GM12878 (cell line): ENCODE data around the gene TAMALIN. TPM values are rescaled to one million over a fixed set of nuclear protein-coding genes. Genes with fewer than 3 reads are reported as not detected.

Experiments
- BCL11A ChIP-seq: IDR thresholded peaks from 2 replicates; pipeline ENCODE4 v1.6.1; 2011; ENCODE audit warnings: low read depth, low read length
- BMI1 ChIP-seq: fragments of 450-650 bp; IDR thresholded peaks from 2 replicates; pipeline ENCODE4 v1.6.1; 2016; ENCODE audit warnings: mild to moderate bottlenecking, moderate library complexity, borderline replicate concordance
- CEBPB ChIP-seq, 2 experiments: fragments of 150-350 bp in 1 of 2; IDR thresholded peaks; 2 replicates each; pipeline ENCODE4 v1.6.1; 2012 to 2014; ENCODE audit warnings: low read depth in 2 of 2, low read length in 2 of 2, borderline replicate concordance in 1 of 2, inconsistent platforms in 1 of 2
- FOXM1 ChIP-seq: IDR thresholded peaks from 2 replicates; pipeline ENCODE4 v1.6.1; 2012; ENCODE audit warnings: low read depth, mild to moderate bottlenecking, inconsistent platforms, low read length, moderate library complexity
- IRF4 ChIP-seq: IDR thresholded peaks from 2 replicates; pipeline ENCODE4 v1.6.1; 2011; ENCODE audit warnings: low read depth, low read length
- JUNB ChIP-seq: IDR thresholded peaks from 2 replicates; pipeline ENCODE4 v1.6.1; 2016; ENCODE audit warnings: antibody characterized with exemption, mild to moderate bottlenecking
- MEF2A ChIP-seq: IDR thresholded peaks from 2 replicates; pipeline ENCODE4 v1.6.1; 2011; ENCODE audit warnings: low read depth, mild to moderate bottlenecking, low read length, moderate library complexity; ENCODE audit not compliant: insufficient read depth
- RUNX3 ChIP-seq: IDR thresholded peaks from 2 replicates; pipeline ENCODE4 v1.6.1; 2012; ENCODE audit warnings: low read length, inconsistent platforms
- SMARCA5 ChIP-seq: fragments of 450-650 bp; IDR thresholded peaks from 2 replicates; pipeline ENCODE4 v1.6.1; 2017; ENCODE audit warnings: mild to moderate bottlenecking
- SP1 ChIP-seq: IDR thresholded peaks from one replicate; pipeline ENCODE4 v1.6.1; 2011; ENCODE audit warnings: low read depth, low read length
- YBX1 ChIP-seq: fragments of 450-650 bp; IDR thresholded peaks from 2 replicates; pipeline ENCODE4 v1.6.1; 2016; ENCODE audit warnings: antibody characterized with exemption
- YY1 ChIP-seq: IDR thresholded peaks from 2 replicates; pipeline ENCODE4 v1.6.1; 2011; ENCODE audit warnings: low read depth, mild to moderate bottlenecking, low read length
- polyA plus RNA-seq, 11 experiments: library from polyadenylated mRNA; depleted of rRNA in 4 of 11; unstranded in 6 of 11; stranded (reverse) in 5 of 11; fragments of >200 nt; fragmentation: Nextera tagmentation in 4 of 11; fragmentation: Illumina TruSeq in 1 of 11; extraction: Ambion mirVana in 4 of 11; extraction: Trizol in 1 of 11; gene quantifications; 1 replicate in 1 of 11; 2 replicates in 10 of 11; pipeline versions ENCODE4 v1.2.1 to v1.2.3, GENCODE V29; 2011 to 2016; ENCODE audit warnings: inconsistent platforms in 2 of 11, missing spikeins in 2 of 11, low read depth in 1 of 11
- total RNA-seq, 4 experiments: library from RNA; depleted of rRNA in 3 of 4; stranded (reverse); fragments of >200 nt in 3 of 4; fragmentation: Illumina TruSeq in 1 of 4; extraction: Trizol in 1 of 4; gene quantifications; 2 replicates each; pipeline versions ENCODE4 v1.2.1 to v1.2.3, GENCODE V29; 2013 to 2021
- TF ChIP-seq, protein P1 (sequence below): fragments of 450-650 bp; IDR thresholded peaks from 2 replicates; pipeline ENCODE4 v1.6.1; 2016; ENCODE audit warnings: mild to moderate bottlenecking
- TF ChIP-seq, protein P2 (sequence below): IDR thresholded peaks from 2 replicates; pipeline ENCODE4 v1.6.1; 2012; ENCODE audit warnings: low read length, inconsistent platforms
- TF ChIP-seq, protein P3 (sequence below): fragments of 450-650 bp; IDR thresholded peaks from 2 replicates; pipeline ENCODE4 v1.6.1; 2014; ENCODE audit warnings: mild to moderate bottlenecking
- TF ChIP-seq, protein P4 (sequence below), 3 experiments: IDR thresholded peaks in 2 of 3; conservative IDR thresholded peaks in 1 of 3; 2 replicates each; pipeline ENCODE4 v1.5.1; 2011; ENCODE audit warnings: low read depth in 3 of 3, low read length in 3 of 3, mild to moderate bottlenecking in 3 of 3, control low read depth in 2 of 3, moderate library complexity in 2 of 3, inconsistent platforms in 1 of 3, mixed read lengths in 1 of 3; ENCODE audit not compliant: control insufficient read depth in 2 of 3, insufficient read depth in 1 of 3; ENCODE audit errors: extremely low read depth in 1 of 3
- TF ChIP-seq, protein P5 (sequence below): fragments of 450-650 bp; IDR thresholded peaks from 2 replicates; pipeline ENCODE4 v1.6.1; 2016; ENCODE audit warnings: mild to moderate bottlenecking
- TF ChIP-seq, protein P6 (sequence below): fragments of 450-650 bp; IDR thresholded peaks from 2 replicates; pipeline ENCODE4 v1.6.1; 2017; ENCODE audit warnings: mild to moderate bottlenecking, moderate library complexity

Gene TAMALIN
- total and polyA plus RNA-seq, 10 of the 15 experiments (the other 5 are each of a cell fraction or from before 2014, with no cell fraction given) = 0.09 to 0.58 (median 0.19) TPM; not detected in 4

DNA sequence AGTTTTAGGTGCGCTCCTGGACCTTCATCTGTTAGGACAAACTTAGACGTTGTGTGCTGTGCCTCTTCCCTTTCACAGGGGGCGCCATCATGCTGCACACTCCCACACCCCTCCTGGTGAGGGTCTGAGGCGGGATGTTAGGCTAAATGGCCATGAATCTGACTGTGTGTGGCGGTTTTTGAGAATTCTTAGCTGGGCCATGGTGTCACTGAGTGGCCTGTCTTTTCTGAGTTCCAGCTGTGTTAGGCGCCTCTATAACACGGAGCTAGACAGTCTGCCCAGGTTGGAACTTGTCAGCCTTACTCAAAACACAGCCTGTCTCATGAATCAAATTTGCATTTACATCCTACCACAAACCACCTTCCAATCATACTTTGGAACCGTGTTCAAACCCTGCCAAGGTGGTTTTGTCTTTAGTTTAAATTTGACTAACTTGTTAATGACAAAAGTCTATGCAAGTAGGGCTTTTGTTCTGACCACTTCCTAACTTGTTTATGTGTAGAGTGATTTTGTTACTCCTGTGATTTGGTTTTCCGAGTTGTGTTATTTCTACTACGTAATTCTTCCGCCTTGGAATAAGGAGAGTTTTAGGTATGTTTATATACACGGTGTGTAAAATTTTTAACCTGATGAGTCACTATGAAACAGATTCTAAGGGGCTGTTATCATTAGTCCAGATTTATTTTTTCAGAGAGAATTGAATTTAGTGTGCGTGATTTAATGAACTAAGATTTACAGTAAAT lies 35.7 kb upstream of the TAMALIN start (continued):
- TF ChIP-seq, protein P1, sequence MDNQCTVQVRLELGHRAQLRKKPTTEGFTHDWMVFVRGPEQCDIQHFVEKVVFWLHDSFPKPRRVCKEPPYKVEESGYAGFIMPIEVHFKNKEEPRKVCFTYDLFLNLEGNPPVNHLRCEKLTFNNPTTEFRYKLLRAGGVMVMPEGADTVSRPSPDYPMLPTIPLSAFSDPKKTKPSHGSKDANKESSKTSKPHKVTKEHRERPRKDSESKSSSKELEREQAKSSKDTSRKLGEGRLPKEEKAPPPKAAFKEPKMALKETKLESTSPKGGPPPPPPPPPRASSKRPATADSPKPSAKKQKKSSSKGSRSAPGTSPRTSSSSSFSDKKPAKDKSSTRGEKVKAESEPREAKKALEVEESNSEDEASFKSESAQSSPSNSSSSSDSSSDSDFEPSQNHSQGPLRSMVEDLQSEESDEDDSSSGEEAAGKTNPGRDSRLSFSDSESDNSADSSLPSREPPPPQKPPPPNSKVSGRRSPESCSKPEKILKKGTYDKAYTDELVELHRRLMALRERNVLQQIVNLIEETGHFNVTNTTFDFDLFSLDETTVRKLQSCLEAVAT = peak; percentile 27; the same call in 1 of the 2 replicates
- TF ChIP-seq IRF4 (peak; percentile 83; the same call in 1 of the 2 replicates), YBX1 (no peak), SMARCA5 (peak; percentile 59; the same call in 1 of the 2 replicates), BMI1 (0 out of 2 replicates have a peak, but pooled peaks have one; percentile 36), SP1 (peak; percentile 60), MEF2A (0 out of 2 replicates have a peak, but pooled peaks have one; percentile 26), BCL11A (peak; percentile 93), FOXM1 (peak; percentile 57; the same call in 1 of the 2 replicates), RUNX3 (peak; percentile 99), JUNB (peak; percentile 92), CEBPB (IDR thresholded peaks at IDR 0.05; ENCODE audit: borderline replicate concordance in 1 of 2, low read depth in 2 of 2, low read length in 2 of 2) (peak in 1 of 2 experiments; percentile 29; a peak in 1 of 4 replicates), YY1 (0 out of 2 replicates have a peak, but pooled peaks have one; percentile 12)
- TF ChIP-seq, protein P2, sequence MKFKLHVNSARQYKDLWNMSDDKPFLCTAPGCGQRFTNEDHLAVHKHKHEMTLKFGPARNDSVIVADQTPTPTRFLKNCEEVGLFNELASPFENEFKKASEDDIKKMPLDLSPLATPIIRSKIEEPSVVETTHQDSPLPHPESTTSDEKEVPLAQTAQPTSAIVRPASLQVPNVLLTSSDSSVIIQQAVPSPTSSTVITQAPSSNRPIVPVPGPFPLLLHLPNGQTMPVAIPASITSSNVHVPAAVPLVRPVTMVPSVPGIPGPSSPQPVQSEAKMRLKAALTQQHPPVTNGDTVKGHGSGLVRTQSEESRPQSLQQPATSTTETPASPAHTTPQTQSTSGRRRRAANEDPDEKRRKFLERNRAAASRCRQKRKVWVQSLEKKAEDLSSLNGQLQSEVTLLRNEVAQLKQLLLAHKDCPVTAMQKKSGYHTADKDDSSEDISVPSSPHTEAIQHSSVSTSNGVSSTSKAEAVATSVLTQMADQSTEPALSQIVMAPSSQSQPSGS = peak; percentile 93
- TF ChIP-seq, protein P3, sequence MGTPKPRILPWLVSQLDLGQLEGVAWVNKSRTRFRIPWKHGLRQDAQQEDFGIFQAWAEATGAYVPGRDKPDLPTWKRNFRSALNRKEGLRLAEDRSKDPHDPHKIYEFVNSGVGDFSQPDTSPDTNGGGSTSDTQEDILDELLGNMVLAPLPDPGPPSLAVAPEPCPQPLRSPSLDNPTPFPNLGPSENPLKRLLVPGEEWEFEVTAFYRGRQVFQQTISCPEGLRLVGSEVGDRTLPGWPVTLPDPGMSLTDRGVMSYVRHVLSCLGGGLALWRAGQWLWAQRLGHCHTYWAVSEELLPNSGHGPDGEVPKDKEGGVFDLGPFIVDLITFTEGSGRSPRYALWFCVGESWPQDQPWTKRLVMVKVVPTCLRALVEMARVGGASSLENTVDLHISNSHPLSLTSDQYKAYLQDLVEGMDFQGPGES = no peak
- TF ChIP-seq, protein P4, sequence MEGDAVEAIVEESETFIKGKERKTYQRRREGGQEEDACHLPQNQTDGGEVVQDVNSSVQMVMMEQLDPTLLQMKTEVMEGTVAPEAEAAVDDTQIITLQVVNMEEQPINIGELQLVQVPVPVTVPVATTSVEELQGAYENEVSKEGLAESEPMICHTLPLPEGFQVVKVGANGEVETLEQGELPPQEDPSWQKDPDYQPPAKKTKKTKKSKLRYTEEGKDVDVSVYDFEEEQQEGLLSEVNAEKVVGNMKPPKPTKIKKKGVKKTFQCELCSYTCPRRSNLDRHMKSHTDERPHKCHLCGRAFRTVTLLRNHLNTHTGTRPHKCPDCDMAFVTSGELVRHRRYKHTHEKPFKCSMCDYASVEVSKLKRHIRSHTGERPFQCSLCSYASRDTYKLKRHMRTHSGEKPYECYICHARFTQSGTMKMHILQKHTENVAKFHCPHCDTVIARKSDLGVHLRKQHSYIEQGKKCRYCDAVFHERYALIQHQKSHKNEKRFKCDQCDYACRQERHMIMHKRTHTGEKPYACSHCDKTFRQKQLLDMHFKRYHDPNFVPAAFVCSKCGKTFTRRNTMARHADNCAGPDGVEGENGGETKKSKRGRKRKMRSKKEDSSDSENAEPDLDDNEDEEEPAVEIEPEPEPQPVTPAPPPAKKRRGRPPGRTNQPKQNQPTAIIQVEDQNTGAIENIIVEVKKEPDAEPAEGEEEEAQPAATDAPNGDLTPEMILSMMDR (IDR thresholded peaks at IDR 0.05 in 2 of 3, conservative IDR thresholded peaks at IDR 0.05 in 1 of 3; ENCODE audit: control insufficient read depth in 2 of 3, extremely low read depth in 1 of 3, insufficient read depth in 1 of 3, low read depth in 3 of 3, low read length in 3 of 3) = peak; percentile 47 to 64 (median 60)
- TF ChIP-seq, protein P5, sequence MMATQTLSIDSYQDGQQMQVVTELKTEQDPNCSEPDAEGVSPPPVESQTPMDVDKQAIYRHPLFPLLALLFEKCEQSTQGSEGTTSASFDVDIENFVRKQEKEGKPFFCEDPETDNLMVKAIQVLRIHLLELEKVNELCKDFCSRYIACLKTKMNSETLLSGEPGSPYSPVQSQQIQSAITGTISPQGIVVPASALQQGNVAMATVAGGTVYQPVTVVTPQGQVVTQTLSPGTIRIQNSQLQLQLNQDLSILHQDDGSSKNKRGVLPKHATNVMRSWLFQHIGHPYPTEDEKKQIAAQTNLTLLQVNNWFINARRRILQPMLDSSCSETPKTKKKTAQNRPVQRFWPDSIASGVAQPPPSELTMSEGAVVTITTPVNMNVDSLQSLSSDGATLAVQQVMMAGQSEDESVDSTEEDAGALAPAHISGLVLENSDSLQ = peak; percentile 69
- TF ChIP-seq, protein P6, sequence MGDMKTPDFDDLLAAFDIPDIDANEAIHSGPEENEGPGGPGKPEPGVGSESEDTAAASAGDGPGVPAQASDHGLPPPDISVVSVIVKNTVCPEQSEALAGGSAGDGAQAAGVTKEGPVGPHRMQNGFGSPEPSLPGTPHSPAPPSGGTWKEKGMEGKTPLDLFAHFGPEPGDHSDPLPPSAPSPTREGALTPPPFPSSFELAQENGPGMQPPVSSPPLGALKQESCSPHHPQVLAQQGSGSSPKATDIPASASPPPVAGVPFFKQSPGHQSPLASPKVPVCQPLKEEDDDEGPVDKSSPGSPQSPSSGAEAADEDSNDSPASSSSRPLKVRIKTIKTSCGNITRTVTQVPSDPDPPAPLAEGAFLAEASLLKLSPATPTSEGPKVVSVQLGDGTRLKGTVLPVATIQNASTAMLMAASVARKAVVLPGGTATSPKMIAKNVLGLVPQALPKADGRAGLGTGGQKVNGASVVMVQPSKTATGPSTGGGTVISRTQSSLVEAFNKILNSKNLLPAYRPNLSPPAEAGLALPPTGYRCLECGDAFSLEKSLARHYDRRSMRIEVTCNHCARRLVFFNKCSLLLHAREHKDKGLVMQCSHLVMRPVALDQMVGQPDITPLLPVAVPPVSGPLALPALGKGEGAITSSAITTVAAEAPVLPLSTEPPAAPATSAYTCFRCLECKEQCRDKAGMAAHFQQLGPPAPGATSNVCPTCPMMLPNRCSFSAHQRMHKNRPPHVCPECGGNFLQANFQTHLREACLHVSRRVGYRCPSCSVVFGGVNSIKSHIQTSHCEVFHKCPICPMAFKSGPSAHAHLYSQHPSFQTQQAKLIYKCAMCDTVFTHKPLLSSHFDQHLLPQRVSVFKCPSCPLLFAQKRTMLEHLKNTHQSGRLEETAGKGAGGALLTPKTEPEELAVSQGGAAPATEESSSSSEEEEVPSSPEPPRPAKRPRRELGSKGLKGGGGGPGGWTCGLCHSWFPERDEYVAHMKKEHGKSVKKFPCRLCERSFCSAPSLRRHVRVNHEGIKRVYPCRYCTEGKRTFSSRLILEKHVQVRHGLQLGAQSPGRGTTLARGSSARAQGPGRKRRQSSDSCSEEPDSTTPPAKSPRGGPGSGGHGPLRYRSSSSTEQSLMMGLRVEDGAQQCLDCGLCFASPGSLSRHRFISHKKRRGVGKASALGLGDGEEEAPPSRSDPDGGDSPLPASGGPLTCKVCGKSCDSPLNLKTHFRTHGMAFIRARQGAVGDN = no peak
